Measurements from ENCODE around the gene ANKRD2.

- TF ChIP-seq YY1 (tag by site-specific recombination; IDR thresholded peaks at IDR 0.05) (no peak), ZNF404 (tag by site-specific recombination; IDR thresholded peaks at IDR 0.05) (no peak)
- TF ChIP-seq, protein P1, sequence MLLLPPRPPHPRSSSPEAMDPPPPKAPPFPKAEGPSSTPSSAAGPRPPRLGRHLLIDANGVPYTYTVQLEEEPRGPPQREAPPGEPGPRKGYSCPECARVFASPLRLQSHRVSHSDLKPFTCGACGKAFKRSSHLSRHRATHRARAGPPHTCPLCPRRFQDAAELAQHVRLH (tag by site-specific recombination; IDR thresholded peaks at IDR 0.05) = no peak
Measured at GRCh38 chr10:97549587-97550322, 22.8 kb upstream of the ANKRD2 start.
